ENCODE results near the gene TCEA2. TPM values are rescaled to one million over a fixed set of nuclear protein-coding genes. Genes with fewer than 3 reads are reported as not detected.

TCEA2 gene
- total RNA-seq, 2 donors from 2014 or later: 39.5 to 41.3 TPM

Small RNA genes lying within 50 kb of the gene (microRNA-seq; reads per million reads assigned to microRNA genes)
- 0 to 0.97 reads per million in 2 donors for gene MIR6813 (ENCODE audit: borderline microRNAs expressed in 2 of 2)

Other genes with a start within 250 kb of the TCEA2 start
- gene ZBTB46, start 231.9 kb upstream of the TCEA2 start, total RNA-seq: 10 to 100 TPM in 1 of 2 donors, 1 to 10 TPM in 1; 6.8 to 11.9 TPM
- not detected for gene ABHD16B, start 201.7 kb upstream of the TCEA2 start, total RNA-seq
- gene TPD52L2, start 197.9 kb upstream of the TCEA2 start, total RNA-seq: 100 to 1,000 TPM; 113 to 132 TPM
- gene DNAJC5, start 168.1 kb upstream of the TCEA2 start, total RNA-seq: 10 to 100 TPM; 31.1 to 31.7 TPM
- gene UCKL1, start 106.8 kb upstream of the TCEA2 start, total RNA-seq: 10 to 100 TPM; 20.8 to 22.0 TPM
- gene ZNF512B, start 93.3 kb upstream of the TCEA2 start, total RNA-seq: 10 to 100 TPM in 1 of 2 donors, 1 to 10 TPM in 1; 9.4 to 11.2 TPM
- 1 to 10 TPM; 1.1 to 1.5 TPM for gene SAMD10, start 83.6 kb upstream of the TCEA2 start, total RNA-seq
- 10 to 100 TPM; 44.3 to 44.8 TPM for gene PRPF6, start 82.1 kb upstream of the TCEA2 start, total RNA-seq
- gene C20orf204, start 27.0 kb upstream of the TCEA2 start, total RNA-seq: under 1 TPM; 0.76 to 0.83 TPM
- 10 to 100 TPM; 40.8 to 47.6 TPM for gene SOX18, start 13.6 kb upstream of the TCEA2 start, total RNA-seq
- 10 to 100 TPM; 18.0 to 19.1 TPM for gene RGS19, start 16.3 kb downstream of the TCEA2 start, total RNA-seq
- gene OPRL1, start 16.9 kb downstream of the TCEA2 start, total RNA-seq: 1 to 10 TPM in 1 of 2 donors, under 1 TPM in 1; 0.76 to 1.4 TPM
- not detected for gene LKAAEAR1, start 21.2 kb downstream of the TCEA2 start, total RNA-seq
- not detected for gene NPBWR2, start 44.4 kb downstream of the TCEA2 start, total RNA-seq
- not detected for gene MYT1, start 101.3 kb downstream of the TCEA2 start, total RNA-seq
- gene PCMTD2, start 192.6 kb downstream of the TCEA2 start, total RNA-seq: 10 to 100 TPM; 25.1 to 27.0 TPM